Activated naive CD4-positive, alpha-beta T cell treated with anti-CD3 and anti-CD28 coated beads, Interleukin-2, amount 10 ng/mL, durations not matched to agents 7 days and 5 days (primary cell): ENCODE measurements around the gene WDR5.
A peak's percentile ranks its signal among the peaks of the same experiment; 100 is the strongest.

ENCODE experiments used
- CTCF ChIA-PET: fragments of 350-600 bp; sonication (Branson Sonifier 250); formaldehyde crosslinking; loops from one replicate; lab custom pipeline; 2021; ENCODE audit warnings: antibody characterized with exemption; lab: Charles Lee
- DNase-seq: peaks from one replicate; pipeline ENCODE4 v3.0.0-alpha.2; 2020
- H3K27ac Mint-ChIP-seq: one replicate; pipeline ENCODE4 v1.8.0; 2021; ENCODE audit warnings: mild to moderate bottlenecking, moderate library complexity, mixed read lengths
- H3K27me3 Mint-ChIP-seq: one replicate; pipeline ENCODE4 v1.8.0; 2021; ENCODE audit warnings: mild to moderate bottlenecking, mixed read lengths
- H3K36me3 Mint-ChIP-seq: one replicate; pipeline ENCODE4 v1.8.0; 2021; ENCODE audit warnings: mixed read lengths
- H3K4me1 Mint-ChIP-seq: one replicate; pipeline ENCODE4 v1.8.0; 2021; ENCODE audit warnings: mixed read lengths
- H3K4me3 Mint-ChIP-seq: one replicate; pipeline ENCODE4 v1.8.0; 2021; ENCODE audit warnings: mild to moderate bottlenecking, moderate library complexity, mixed read lengths
- H3K9me3 Mint-ChIP-seq: one replicate; pipeline ENCODE4 v1.8.0; 2021; ENCODE audit warnings: mixed read lengths

The WDR5 gene

DNA sequence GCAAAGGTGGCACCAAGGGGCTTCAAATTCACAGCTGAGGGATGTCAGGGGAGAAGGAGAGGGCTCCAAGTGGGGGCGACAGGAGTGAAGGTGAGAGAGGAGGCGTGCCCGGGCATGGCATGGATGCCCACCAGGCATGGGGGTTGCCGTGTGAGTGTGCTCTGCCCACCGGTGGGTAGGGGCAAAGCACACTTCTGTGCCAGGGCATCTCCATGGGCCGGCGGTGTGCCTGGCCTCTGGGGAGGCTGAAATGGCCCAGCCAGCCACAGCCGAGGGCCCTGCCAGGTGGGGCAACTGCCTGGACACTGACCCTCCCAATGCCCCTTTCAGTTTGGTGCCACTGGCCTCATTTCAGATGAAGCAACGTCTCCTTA lies 42.5 kb downstream of the WDR5 start:
- no peak for DNase-seq
- CTCF ChIA-PET: interaction anchor here (1.3 kb wide), 1 partner anchor 12 kb away, joined by 3 read pairs; no protein-coding TSS in a partner anchor

DNA sequence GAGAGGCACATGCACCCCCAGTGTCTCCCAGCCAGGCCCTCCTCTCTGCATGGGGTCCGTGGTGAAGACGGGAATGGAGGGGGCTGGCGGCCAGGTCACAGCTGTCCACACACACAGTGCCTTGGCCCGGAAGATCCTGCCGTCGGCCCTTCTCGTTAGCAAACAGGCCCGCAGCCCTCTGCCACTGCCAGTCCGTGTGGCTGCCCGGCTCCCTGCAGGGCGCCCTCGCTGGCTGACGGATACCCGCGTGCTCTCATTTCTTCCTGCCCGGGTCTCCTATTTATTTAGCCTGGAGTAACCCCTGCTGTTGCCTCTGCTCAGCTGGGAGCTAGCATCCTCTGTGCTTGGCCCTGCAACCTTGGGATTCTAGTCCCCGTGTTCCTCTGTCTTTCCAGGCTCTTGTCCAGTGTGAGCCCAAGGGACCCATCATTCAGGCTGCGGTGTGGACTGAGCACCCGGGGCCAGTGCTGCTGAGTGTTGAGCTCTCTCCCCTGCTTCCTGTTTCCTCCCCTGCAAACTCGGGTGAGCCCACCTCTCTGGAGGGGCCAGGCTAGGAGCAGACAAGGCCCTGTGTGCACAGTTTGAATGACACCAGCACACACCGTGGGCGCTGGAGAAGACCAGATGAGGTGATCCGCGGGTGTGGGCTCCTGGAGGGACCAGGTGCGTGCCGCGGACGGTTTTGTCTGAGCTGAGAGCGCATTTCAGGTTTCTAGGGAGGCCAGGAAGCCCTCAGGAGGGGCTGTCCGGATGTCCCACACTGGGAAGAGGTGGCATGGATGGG lies 43.1 kb downstream of the WDR5 start:
- peaks cover 3% of the 10 kb centered on the region for H3K36me3 Mint-ChIP-seq
- DNase-seq: no peak
- no peak overlapping the region for H3K4me3 Mint-ChIP-seq
- H3K27ac Mint-ChIP-seq: peak overlapping the region; percentile 28
- CTCF ChIA-PET: interaction anchor here (1.3 kb wide), 1 partner anchor 12 kb away, joined by 3 read pairs; no protein-coding TSS in a partner anchor
- H3K9me3 Mint-ChIP-seq: peaks cover 7% of the 10 kb centered on the region
- peaks cover 35% of the 10 kb centered on the region for H3K4me1 Mint-ChIP-seq
- H3K27me3 Mint-ChIP-seq: peaks cover 43% of the 10 kb centered on the region

More for the DNA sequence above, 42.5 kb downstream of the WDR5 start:
- H3K36me3 Mint-ChIP-seq: peaks cover 3% of the 10 kb centered on the region
- H3K9me3 Mint-ChIP-seq: peaks cover 7% of the 10 kb centered on the region
- no peak overlapping the region for H3K27ac Mint-ChIP-seq
- H3K4me3 Mint-ChIP-seq: no peak overlapping the region
- H3K27me3 Mint-ChIP-seq: peaks cover 43% of the 10 kb centered on the region
- peaks cover 35% of the 10 kb centered on the region for H3K4me1 Mint-ChIP-seq

DNA sequence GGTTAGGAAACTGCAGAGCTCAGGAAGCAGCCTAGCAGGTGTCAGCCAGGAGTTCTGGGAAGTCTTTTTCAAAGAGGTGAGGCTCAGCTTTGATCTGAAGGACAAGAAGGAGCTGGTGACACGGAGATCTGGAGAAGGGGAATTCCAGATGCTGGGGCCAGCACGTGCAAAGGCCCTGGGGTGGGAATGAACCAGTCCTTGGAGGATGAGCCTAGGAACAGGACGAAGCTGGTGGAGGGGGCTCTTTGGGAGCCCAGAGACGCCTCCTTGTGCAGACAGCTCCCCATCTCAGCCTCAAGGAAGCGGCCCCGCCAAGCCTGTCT lies 43.7 kb downstream of the WDR5 start:
- H3K4me3 Mint-ChIP-seq: no peak overlapping the region
- peaks cover 7% of the 10 kb centered on the region for H3K9me3 Mint-ChIP-seq
- H3K36me3 Mint-ChIP-seq: peaks cover 3% of the 10 kb centered on the region
- CTCF ChIA-PET: interaction anchor here (1.3 kb wide), 1 partner anchor 11 kb away, joined by 3 read pairs; no protein-coding TSS in a partner anchor
- H3K27ac Mint-ChIP-seq: no peak overlapping the region
- no peak for DNase-seq
- peaks cover 35% of the 10 kb centered on the region for H3K4me1 Mint-ChIP-seq
- peaks cover 40% of the 10 kb centered on the region for H3K27me3 Mint-ChIP-seq

DNA sequence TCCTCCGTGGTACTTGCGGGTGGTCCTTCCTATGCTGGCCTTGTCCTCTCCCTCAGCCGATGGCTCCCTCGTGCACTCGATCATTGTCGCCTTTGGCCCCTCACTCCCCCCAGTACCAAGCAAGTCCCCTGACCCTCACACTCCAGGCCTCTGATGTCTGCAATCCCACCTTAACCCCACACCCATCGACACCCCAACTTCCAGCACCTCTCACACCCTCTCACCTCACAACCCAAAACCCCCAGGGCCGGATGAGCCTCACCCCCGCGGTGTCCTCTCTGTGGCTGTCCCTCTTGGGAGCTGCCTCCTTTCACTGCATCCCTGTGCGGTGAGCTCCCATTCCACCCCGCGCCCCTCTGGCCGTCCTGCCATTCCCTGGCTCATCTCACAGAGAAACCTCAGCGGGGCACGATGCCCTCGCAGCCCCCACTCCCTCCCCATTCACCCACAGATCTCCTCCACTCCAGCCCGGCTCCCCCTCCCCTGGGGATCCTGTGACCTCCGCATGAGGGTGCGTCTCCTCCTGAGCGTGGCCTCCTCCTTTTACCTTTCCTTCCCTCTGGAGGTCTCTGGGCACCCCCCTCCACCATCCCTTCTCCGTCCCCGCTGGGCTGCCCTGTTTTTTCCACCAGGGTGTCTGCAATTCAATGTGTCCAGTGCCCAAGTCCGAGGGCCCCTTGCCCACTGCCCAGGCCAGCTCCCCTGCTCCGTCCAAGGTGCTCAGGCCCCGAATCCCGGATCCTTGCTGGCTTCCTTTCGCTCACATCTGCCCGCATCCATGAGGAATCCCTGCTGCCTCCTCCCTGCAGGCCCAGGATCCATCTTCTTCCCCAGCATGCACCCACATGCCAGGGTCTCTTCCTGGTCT lies 44.3 kb downstream of the WDR5 start:
- CTCF ChIA-PET: no interaction called here

DNA sequence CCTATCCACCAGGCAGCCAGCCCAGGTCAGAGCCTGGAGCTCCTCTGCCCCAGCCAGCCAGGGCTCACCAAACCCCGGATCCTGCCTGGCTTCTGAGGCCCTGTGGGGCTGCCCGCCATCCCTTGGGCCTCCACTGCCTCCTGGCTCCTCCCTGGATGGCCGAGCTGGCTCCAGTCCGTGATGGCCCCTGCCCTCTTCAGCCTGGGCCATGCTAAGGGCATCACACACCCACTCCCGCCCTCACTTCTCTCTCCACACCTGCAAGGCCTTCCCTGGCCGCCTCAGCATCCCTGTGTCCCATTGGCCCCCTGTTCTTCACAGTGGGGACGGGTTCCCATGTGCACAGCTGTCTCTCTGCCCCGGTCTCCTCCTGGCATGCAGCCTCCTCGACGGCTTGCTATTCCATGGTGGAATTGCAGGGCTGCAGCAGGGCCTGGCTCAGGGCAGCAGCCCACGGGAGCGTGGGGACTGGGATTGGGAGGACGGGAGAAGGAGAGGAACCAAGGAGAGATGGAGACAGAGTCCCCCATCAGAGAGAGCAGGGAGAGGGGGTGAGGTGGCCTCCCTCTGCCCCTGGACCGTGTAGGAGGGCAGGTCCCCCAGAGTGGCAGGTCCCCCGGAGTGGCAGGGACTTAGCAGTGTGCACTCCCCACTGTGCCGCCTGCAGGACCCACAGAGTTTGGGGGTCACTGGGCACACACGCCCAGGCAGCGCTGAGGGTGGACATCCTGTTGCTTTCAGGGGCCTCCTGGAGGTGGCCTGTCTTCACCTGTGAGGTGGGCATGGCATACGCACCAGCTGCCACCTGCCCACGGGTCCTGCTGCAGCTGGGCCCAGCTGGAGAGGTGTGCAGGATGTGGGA lies 45.1 kb downstream of the WDR5 start:
- Mint-ChIP-seq H3K36me3 (peaks cover 3% of the 10 kb centered on the region), H3K4me1 (peaks cover 41% of the 10 kb centered on the region), H3K27ac (no peak overlapping the region), H3K9me3 (peaks cover 7% of the 10 kb centered on the region), H3K27me3 (peaks cover 34% of the 10 kb centered on the region), H3K4me3 (no peak overlapping the region)
- CTCF ChIA-PET: no interaction called here
- DNase-seq: no peak

More for the DNA sequence above, 44.3 kb downstream of the WDR5 start:
- peaks cover 35% of the 10 kb centered on the region for H3K4me1 Mint-ChIP-seq
- DNase-seq: no peak
- no peak overlapping the region for H3K4me3 Mint-ChIP-seq
- no peak overlapping the region for H3K27ac Mint-ChIP-seq
- H3K27me3 Mint-ChIP-seq: peaks cover 34% of the 10 kb centered on the region
- peaks cover 3% of the 10 kb centered on the region for H3K36me3 Mint-ChIP-seq
- H3K9me3 Mint-ChIP-seq: peaks cover 7% of the 10 kb centered on the region

DNA sequence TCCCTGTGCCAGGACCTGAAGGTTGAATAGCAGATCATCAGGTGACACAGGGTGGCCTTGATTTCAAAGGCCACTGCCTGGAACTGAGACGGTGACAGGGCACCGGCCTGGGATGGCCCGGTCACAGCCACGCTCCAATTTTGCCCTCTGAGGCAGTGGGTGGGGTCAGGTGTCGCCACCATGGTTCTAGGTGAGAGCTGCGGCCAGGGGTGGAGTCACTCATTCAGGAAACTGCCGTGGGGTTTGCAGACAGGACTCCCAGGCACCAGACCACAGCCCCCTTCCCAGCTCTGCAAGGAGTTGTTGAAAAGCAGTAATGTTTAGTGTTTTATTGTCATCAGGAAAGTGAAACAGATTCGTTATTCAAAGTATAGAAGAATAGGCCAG lies 45.8 kb downstream of the WDR5 start:
- Mint-ChIP-seq H3K4me1 (peaks cover 42% of the 10 kb centered on the region), H3K9me3 (peaks cover 7% of the 10 kb centered on the region), H3K27ac (no peak overlapping the region), H3K27me3 (peaks cover 34% of the 10 kb centered on the region), H3K36me3 (peaks cover 3% of the 10 kb centered on the region), H3K4me3 (no peak overlapping the region)
- DNase-seq: peak; percentile 38
- CTCF ChIA-PET: no interaction called here

DNA sequence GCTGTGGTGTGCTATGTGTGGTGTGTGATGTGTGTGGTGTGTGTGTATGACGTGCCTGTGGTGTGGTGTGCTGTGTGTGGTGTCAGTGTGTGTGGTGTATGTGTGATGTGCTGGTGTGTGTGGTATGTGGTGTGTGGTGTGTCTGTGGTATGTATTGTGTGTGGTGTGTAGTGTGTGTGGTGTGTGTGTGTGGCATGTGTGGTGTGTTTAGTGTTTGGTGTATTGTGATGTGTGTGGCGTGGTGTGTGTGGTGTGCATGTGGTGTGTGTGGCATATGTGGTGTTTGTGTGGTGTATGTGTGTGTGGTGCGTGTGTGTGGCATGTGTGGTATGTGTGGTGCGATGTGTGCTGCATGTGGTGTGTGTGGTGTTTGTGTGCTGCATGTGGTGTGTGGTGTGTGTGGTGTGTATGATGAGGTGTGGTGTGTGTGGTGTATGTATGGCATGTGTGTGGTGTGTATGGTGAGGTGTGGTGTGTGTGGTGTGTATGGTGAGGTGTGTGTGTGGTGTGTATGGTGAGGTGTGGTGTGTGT lies 46.7 kb downstream of the WDR5 start:
- Mint-ChIP-seq H3K27me3 (peaks cover 41% of the 10 kb centered on the region), H3K36me3 (peaks cover 3% of the 10 kb centered on the region), H3K27ac (peak overlapping the region; percentile 88), H3K4me3 (peak overlapping the region; percentile 9), H3K4me1 (peaks cover 42% of the 10 kb centered on the region), H3K9me3 (peaks cover 7% of the 10 kb centered on the region)
- CTCF ChIA-PET: no interaction called here
- no peak for DNase-seq

DNA sequence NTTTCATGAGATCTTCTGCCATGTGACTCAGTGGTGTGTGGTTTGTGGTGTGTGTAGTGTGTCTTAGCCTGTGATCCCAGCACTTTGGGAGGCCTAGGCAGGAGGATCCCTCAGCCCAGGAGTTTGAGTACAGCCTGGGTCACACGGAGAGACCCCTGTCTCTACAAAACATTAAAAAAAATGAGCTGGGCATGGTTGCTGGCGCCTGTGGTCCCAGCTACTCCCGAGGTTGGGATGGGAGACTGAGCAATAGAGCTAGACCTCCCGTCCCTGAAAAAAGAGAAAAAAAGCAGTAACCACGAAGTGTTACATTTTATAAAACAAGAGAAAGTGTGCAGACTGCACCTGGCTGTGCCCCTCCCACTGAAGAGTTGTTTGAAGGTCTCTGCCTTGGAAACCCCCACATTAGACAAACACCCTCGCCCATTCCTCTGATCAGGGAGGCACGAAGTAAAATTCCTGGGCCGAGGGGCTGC lies 49.7 kb downstream of the WDR5 start:
- Mint-ChIP-seq H3K27ac (peak overlapping the region; percentile 46), H3K36me3 (peaks cover 3% of the 10 kb centered on the region), H3K4me1 (peaks cover 28% of the 10 kb centered on the region), H3K9me3 (peaks cover 7% of the 10 kb centered on the region), H3K4me3 (no peak overlapping the region), H3K27me3 (peaks cover 39% of the 10 kb centered on the region)
- CTCF ChIA-PET: interaction anchor here (1.1 kb wide), 1 partner anchor 10 kb away, joined by 3 read pairs; no protein-coding TSS in a partner anchor
- peak; percentile 57 for DNase-seq

DNA sequence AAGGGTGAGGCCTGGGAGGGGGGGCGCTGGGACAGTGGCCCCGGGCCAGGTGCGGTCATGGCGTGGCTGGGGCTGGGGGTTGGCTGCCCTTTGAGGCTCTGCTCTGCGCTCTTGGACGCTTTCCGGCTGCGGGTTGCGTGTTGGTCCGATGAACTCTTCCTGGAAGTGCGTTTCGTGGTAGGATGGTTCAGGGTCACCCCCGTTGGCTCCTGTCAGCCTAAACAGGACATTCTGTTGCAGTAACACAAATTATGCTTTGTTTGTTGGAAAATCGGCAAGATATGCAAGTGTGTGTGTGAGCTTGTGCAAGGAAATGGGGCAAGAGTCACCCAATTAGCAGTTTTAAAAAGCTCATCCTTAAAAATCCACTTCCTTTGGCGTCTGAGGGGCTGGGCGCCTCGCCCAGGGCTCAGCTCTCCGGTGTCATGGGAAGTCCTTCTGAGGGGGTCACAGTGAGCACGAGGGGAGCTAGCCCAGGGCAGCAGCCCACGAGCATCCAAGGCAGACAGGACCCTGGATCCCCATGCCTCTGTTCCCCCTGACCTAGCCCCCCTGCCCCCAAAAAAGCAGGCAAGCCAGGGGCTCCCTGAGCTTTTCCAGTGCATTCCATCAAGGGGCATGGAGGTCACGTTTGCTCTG lies 50.7 kb downstream of the WDR5 start:
- DNase-seq: no peak
- Mint-ChIP-seq H3K9me3 (peaks cover 7% of the 10 kb centered on the region), H3K27me3 (peaks cover 36% of the 10 kb centered on the region), H3K36me3 (peaks cover 3% of the 10 kb centered on the region), H3K27ac (no peak overlapping the region), H3K4me1 (peaks cover 20% of the 10 kb centered on the region), H3K4me3 (no peak overlapping the region)
- CTCF ChIA-PET: interaction anchor here (1.1 kb wide), 1 partner anchor 9 kb away, joined by 3 read pairs; no protein-coding TSS in a partner anchor

DNA sequence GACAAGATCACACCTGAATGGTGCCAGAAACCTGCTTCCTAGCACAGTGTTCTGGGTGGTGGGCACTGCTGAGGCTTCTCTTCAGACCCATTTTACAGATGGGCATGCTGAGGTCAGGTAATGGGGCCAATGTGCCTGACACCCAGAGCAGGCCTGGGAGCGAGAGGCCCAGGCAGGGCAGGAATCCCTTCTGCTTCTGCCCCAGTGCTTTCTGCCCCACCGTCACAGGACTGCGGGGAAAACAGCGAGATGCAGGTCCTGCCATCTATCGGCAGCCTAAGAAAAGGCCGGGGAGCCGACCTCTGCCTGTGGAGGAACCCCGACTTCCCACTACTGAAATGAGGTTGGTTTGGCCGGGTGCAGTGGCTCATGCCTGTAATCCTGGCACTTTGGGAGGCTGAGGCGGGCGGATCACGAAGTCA lies 51.2 kb downstream of the WDR5 start:
- Mint-ChIP-seq H3K27ac (no peak overlapping the region), H3K9me3 (peaks cover 7% of the 10 kb centered on the region), H3K27me3 (peaks cover 41% of the 10 kb centered on the region), H3K4me3 (no peak overlapping the region), H3K36me3 (peaks cover 3% of the 10 kb centered on the region), H3K4me1 (peaks cover 15% of the 10 kb centered on the region)
- DNase-seq: no peak
- CTCF ChIA-PET: no interaction called here

DNA sequence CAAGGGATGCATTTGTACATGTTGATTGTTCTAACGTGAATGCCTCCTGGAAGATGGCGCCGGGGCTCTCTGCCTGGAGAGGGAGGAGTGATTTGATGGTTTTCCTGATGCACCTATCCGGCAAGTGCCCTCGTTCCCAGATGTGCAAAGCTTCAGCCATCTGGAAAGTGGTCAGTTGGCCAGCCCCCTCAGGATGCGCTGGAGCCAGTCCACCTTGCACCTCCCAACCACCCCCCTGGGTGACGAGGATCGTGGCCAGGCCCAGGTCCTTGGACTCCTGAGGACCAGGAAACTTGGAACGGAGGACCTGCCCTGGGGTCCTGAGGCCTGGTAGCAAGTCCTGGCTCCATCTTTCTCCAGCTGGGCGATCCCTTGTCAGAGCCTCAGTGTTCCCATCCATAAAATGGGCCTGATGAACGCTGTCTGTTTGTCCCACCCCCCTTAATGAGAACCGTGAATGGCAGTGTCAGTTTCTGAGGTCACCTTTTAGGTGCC lies 52.1 kb downstream of the WDR5 start:
- Mint-ChIP-seq H3K27ac (peak overlapping the region; percentile 62), H3K27me3 (peaks cover 45% of the 10 kb centered on the region), H3K9me3 (no peaks in the 10 kb centered on the region), H3K4me3 (no peak overlapping the region), H3K4me1 (peaks cover 7% of the 10 kb centered on the region), H3K36me3 (no peaks in the 10 kb centered on the region)
- CTCF ChIA-PET: no interaction called here
- DNase-seq: no peak

DNA sequence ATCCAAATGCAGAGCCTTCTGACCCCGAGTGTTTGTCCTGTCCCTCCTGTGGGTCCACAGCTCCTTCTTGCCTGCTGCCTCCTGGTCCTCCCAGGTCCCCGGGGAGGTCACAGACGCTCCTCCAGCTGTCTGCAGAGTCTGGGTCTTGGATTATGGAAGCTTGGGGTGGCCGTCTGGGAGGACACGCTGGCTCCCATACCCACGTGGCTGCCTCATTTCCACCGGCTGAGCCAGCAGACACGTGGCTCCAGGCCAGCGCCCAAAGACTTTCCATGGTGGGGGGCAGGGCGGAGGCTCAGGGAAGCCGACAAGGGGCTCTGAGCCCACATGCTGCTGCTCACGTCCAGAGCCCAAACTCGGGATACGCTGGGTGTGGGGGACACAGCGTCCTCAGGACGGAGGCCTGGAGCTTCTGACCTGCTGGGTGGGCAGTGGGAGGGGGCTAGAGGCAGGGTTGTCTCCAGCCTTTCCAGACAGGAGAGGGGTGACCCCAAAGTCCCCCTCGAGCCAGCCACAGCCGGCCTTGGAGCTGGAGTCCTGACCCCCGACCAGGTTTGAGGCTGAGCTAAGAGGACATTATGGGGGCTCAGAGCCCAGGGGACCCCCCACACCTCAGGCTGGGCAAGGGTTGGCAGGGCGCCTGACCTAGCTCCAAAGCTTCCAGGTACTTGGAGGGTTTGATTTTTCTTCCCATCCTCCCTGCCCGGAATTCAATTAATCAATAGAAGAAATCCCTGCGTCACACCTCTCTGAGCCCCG lies 52.7 kb downstream of the WDR5 start:
- Mint-ChIP-seq H3K4me1 (peaks cover 7% of the 10 kb centered on the region), H3K27me3 (peaks cover 45% of the 10 kb centered on the region), H3K27ac (no peak overlapping the region), H3K4me3 (no peak overlapping the region), H3K36me3 (no peaks in the 10 kb centered on the region), H3K9me3 (no peaks in the 10 kb centered on the region)
- no peak for DNase-seq
- CTCF ChIA-PET: no interaction called here
